AG04450 (cell line): ENCODE measurements around the gene ITGAE. TPM values are rescaled to one million over a fixed set of nuclear protein-coding genes. Genes with fewer than 3 reads are reported as not detected.

Experiments
- CTCF ChIA-PET: fragments of 300-600, 350-600 bp; formaldehyde crosslinking; extraction: SDS; loops from one replicate; lab custom pipeline; 2022; ENCODE audit warnings: antibody characterized with exemption, inconsistent platforms; lab: Charles Lee
- POLR2A ChIA-PET: fragments of 350-600 bp; formaldehyde crosslinking; extraction: SDS; loops from one replicate; lab custom pipeline; 2021; ENCODE audit warnings: antibody characterized with exemption, inconsistent platforms; lab: Yijun Ruan, JAX
- DNase-seq: peaks from one replicate; pipeline ENCODE4 v3.0.0-alpha.2; 2011; ENCODE audit warnings: low read depth, low spot score
- H3K27ac ChIP-seq: one replicate; pipeline ENCODE4 v1.5.1; 2012; ENCODE audit warnings: low read depth, low read length, control low read depth
- H3K27me3 ChIP-seq: one replicate; pipeline ENCODE4 v1.6.0; 2012; ENCODE audit warnings: low read length; ENCODE audit not compliant: control insufficient read depth, insufficient read depth
- H3K4me3 ChIP-seq: 2 replicates; pipeline ENCODE4 v1.5.1; 2011; ENCODE audit warnings: mild to moderate bottlenecking, low read depth, low read length, control low read depth
- H3K9me3 ChIP-seq: 2 replicates; pipeline ENCODE4 v1.5.1; 2012; ENCODE audit warnings: low read length; ENCODE audit not compliant: control insufficient read depth, insufficient read depth
- polyA plus RNA-seq: library from polyadenylated mRNA; depleted of rRNA; stranded (reverse); fragments of >200 nt; gene quantifications from 2 replicates; pipeline ENCODE4 v1.2.3, GENCODE V29; 2011
- TF ChIP-seq, protein P1 (sequence below): IDR thresholded peaks from 2 replicates; pipeline ENCODE4 v1.5.1; 2011; ENCODE audit warnings: low read depth, low read length, control low read depth, inconsistent platforms

ITGAE gene
- polyA plus RNA-seq, 1 experiment: 98.1 TPM

GRCh38 chr17:3810019-3810418 is 9.0 kb upstream of the ITGAE start:
- TF ChIP-seq, protein P1, sequence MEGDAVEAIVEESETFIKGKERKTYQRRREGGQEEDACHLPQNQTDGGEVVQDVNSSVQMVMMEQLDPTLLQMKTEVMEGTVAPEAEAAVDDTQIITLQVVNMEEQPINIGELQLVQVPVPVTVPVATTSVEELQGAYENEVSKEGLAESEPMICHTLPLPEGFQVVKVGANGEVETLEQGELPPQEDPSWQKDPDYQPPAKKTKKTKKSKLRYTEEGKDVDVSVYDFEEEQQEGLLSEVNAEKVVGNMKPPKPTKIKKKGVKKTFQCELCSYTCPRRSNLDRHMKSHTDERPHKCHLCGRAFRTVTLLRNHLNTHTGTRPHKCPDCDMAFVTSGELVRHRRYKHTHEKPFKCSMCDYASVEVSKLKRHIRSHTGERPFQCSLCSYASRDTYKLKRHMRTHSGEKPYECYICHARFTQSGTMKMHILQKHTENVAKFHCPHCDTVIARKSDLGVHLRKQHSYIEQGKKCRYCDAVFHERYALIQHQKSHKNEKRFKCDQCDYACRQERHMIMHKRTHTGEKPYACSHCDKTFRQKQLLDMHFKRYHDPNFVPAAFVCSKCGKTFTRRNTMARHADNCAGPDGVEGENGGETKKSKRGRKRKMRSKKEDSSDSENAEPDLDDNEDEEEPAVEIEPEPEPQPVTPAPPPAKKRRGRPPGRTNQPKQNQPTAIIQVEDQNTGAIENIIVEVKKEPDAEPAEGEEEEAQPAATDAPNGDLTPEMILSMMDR: no peak
- no peaks in the 10 kb centered on the region for H3K27me3 ChIP-seq
- H3K4me3 ChIP-seq: no peak overlapping the region
- no peaks in the 10 kb centered on the region for H3K9me3 ChIP-seq
- ChIA-PET POLR2A (no interaction called here), CTCF (interaction anchor here (1.7 to 2.6 kb wide), 2 partner anchors 17 to 72 kb away, joined by 5 to 15 read pairs; no protein-coding TSS in a partner anchor)
- H3K27ac ChIP-seq: no peak overlapping the region
- no peak for DNase-seq

DNA sequence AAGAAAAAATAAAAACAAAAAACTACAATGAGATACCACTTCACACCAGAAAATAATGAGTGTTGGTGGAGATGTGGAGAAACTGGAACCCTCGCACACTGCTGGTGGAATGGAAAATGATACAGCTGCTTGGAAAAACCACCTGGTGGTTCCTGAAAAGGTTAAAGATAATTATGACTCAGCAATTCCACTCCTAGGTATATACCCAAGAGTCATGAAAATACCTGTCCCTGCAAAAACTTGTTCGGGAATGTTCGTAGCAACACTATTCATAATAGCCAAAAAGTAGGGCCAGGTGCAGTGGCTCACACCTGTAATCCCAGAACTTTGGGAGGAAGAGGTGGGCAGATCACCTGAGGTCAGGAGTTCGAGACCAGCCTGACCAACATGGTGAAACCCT is 8.1 kb upstream of the ITGAE start:
- no peak for DNase-seq
- TF ChIP-seq, protein P1: no peak
- CTCF ChIA-PET: interaction anchor here (1.7 kb wide), 1 partner anchor 18 kb away, joined by 5 read pairs; no protein-coding TSS in a partner anchor
- no peaks in the 10 kb centered on the region for H3K9me3 ChIP-seq
- no peak overlapping the region for H3K27ac ChIP-seq
- H3K4me3 ChIP-seq: no peak overlapping the region
- no peaks in the 10 kb centered on the region for H3K27me3 ChIP-seq
- POLR2A ChIA-PET: no interaction called here

GRCh38 chr17:3808701-3809100 is 7.7 kb upstream of the ITGAE start:
- H3K9me3 ChIP-seq: no peaks in the 10 kb centered on the region
- no peak overlapping the region for H3K27ac ChIP-seq
- DNase-seq: no peak
- H3K4me3 ChIP-seq: no peak overlapping the region
- no peaks in the 10 kb centered on the region for H3K27me3 ChIP-seq
- TF ChIP-seq, protein P1: no peak
- POLR2A ChIA-PET: no interaction called here
- CTCF ChIA-PET: interaction anchor here (0.7 kb wide), 1 partner anchor 72 kb away, joined by 3 read pairs; no protein-coding TSS in a partner anchor

DNA sequence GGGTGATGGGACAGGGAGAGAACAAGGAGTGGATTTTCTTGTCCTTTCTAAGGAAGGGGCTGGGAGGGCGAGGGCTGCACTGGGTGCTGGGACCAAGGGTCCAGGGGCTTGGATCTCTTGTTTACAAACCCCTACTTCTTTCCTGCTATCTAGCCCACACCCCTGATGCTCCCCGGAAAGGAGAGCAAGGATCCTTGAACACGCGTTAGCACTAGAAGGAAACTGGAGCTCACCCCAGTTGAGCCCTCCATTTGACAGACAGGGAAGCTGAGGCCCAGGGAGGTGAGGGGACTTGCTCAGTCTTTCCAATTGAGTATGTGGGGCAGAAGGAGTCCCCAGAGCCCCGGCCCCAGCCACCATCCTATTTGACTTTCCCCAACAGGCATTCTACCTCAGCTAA is 4.6 kb upstream of the ITGAE start:
- H3K27ac ChIP-seq: no peak overlapping the region
- ChIA-PET CTCF (interaction anchor here (0.6 to 2.5 kb wide), 2 partner anchors 32 to 40 kb away, joined by 3 to 8 read pairs; partner anchors contain the start of gene NCBP3), POLR2A (no interaction called here)
- H3K4me3 ChIP-seq: no peak overlapping the region
- H3K9me3 ChIP-seq: no peaks in the 10 kb centered on the region
- H3K27me3 ChIP-seq: no peaks in the 10 kb centered on the region
- DNase-seq: no peak
- TF ChIP-seq, protein P1: no peak

GRCh38 chr17:3804503-3804931 is 3.5 kb upstream of the ITGAE start:
- no peaks in the 10 kb centered on the region for H3K9me3 ChIP-seq
- no peak for DNase-seq
- CTCF ChIA-PET: interaction anchor here (0.7 to 2.5 kb wide), 4 partner anchors 23 to 67 kb away, joined by 3 to 8 read pairs (median 4); partner anchors contain the start of gene NCBP3
- H3K4me3 ChIP-seq: no peak overlapping the region
- POLR2A ChIA-PET: no interaction called here
- no peak overlapping the region for H3K27ac ChIP-seq
- no peaks in the 10 kb centered on the region for H3K27me3 ChIP-seq
- TF ChIP-seq, protein P1: no peak
